ENCODE results near the gene ILRUN.
"Not testable (repeated sequence)": the region's sequence is repeated elsewhere in the genome, so short reads cannot be mapped to it uniquely, and the experiment has no call there.

Gene ILRUN

DNA sequence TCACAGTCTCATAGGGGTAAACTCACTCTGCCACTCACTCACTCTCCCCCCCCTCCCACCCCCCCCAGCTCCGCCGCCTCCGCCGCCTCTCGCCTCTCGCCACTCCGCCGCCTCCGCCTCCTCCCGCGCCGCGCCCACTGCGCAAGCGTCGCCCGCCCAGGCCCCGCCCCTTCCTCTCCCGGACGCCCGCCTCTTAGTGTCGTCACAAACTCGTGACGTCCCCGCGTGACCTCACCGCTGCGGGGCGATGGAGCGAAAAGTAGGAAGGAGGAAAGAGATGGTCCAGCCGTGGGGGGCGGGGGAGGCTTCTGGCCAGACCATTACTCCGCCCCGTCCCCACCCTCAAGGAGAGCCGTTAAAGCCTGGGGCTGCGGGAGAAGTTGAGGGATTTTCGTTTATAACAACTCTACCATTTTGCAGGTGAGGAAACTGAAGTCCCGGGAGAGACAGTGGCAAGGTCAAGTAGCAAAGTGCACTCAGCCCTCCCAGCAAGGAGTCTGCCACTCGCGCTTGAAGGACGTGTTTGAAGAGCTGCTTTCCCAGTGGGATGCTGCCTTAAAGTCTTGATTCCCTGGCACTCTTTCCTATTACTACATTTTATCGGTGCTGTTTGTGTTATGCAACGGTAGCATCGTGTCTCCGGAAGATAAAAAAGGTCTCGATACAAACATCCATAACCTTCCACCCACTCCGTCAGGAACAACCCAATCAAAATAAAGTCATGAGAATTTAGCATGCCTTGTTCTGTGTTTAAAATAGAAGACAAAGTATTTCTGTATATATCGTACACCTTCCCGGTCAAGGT, at the start of gene ILRUN:
Gene ILRUN (minus strand): TSS at position 29 of the 805 bp plus-strand sequence. CDS start 164 bp downstream, outside the sequence.
- peak; percentile 70 for DNase-seq

DNA sequence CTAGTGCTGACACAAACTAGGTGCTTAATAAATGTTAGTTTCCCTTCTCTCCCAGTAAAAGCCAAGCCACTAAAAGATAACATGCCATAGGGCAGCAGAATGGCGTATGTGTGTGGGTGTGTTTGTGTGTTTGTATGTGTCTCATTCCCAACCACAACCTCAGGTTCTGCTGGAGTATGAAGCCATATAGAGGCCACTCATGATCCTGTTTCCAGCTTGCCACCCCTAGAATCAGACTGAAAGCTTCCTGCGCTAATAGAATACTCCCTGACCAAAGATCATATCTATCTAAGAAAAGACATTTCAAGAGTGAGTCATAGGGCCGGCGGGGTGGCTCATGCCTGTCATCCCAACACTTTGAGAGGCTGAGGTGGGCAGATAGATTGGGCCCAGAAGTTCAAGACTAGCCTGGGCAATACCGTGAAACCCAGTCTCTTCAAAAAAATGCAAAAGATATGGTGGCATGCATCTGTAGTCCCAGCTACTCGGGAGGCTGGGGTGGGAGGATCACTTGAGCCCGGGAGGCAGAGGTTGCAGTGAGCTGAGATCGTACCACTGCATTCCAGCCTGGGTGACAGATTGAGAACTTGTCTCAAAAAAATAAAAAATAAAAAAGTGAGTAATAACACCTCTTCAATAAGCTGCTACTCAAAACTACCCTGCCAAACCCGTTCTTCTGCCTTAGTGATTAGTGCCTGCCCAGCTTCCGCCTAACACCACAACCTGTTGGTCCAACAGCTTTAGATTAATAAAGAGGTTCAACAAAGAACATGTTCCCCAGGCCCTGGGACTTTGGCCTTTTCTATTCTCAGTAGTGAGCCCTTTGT, 48.9 kb upstream of the ILRUN start:
- DNase-seq, result peak; percentile 47

DNA sequence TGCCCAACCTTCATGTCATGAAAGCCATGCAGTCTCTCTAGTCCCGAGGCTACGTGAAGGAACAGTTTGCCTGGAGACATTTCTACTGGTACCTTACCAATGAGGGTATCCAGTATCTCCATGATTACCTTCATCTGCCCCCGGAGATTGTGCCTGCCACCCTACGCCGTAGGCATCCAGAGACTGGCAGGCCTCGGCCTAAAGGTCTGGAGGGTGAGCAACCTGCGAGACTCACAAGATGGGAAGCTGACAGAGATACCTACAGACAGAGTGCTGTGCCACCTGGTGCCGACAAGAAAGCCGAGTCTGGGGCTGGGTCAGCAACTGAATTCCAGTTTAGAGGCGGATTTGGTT, 47.7 kb upstream of the ILRUN start:
- not testable (repeated sequence) for DNase-seq

DNA sequence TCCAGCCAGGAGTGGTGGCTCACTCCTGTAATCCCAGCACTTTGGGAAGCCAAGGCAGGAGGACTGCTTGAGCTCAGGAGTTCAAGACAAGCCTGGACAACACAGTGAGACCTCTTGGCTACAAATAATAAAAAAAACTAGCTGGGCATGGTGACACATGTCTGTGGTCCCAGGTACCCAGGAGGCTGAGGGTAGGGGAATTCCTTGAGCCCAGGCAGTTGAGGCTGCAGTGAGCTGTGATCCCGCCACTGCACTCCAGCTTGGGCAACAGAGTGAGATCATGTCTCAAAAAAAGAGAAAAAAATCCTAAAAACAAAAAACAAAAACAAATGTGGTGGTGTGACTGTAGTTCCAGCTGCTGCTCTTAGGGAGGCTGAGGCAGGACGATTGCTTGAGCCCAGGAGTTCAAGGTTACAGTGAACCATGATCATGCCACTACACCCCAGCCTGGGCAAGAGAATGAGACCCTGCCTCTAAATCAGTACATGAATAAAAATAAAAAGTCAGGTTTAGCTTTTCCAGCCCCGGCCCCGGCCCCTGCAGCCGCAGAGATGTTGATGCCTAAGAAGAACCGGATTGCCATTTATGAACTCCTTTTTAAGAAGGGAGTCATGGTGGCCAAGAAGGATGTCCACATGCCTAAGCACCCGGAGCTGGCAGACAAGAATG, 47.2 kb upstream of the ILRUN start:
- DNase-seq, result no peak

DNA sequence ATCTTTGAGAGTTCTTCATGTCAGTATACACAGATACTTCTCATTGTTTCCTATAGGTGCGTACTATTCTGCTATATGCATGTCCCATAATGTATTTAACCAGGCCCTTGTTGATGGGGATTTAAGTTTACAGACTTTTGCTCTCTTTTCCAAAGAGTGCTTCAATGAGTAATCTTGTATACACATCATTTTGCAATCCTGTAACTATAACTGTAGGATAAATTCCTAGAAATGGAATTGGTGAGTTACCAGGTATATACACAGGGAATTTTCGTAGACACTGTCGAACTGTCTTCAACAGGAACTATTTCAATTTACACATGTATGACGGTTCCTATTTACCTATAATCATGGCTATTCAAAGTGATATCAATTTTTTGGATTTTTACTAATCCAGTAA, 45.5 kb upstream of the ILRUN start:
- no peak for DNase-seq

DNA sequence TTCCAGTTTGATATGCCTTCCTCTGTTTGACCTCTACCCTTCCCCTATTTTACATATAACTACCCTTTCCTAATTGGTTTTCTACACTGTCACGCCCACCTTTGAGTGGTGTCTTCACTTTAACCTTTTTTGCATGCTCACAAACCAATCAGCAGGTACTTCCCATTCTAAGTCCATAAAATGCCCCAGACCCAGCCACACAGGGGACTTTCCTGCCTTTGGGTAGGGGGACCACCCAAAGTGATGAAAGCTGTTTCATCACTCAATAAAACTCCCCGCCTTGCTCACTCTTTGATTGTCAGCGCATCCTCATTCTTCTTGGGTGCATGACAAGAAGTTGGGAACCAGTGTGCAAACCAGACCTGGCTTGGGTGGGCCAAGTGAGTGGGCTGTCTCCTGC, 40.3 kb upstream of the ILRUN start:
- no peak for DNase-seq

DNA sequence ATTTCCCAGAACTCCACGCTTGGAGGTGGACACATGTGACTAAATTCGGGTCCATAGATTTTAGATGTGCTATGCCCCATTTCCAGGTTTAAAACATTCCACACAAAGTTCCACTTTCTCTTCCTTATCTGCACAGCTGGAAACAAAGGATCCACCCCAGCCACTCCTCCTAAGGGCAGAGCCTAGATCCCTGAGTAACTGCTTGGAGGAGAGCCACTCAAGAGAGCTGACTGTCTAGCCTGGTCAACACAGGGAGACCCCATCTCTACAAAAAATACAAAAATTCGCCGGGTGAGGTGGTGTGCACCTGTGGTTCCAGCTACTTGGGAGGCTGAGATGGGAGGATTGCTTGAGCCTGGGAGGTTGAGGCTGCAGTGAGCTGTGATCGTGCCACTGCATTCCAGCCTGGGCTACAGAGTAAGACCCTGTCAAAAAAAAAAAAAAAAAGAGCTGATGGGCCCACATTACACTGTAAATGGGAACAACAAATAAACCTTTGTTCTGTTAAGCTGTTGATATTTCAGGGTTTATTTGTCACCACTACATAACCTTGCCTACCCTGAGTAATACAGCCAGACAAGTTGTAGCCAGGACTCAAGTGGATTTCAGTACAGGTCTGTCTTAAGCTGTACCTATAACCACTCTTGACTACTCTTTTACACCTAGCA, 35.0 kb upstream of the ILRUN start:
- no peak for DNase-seq

DNA sequence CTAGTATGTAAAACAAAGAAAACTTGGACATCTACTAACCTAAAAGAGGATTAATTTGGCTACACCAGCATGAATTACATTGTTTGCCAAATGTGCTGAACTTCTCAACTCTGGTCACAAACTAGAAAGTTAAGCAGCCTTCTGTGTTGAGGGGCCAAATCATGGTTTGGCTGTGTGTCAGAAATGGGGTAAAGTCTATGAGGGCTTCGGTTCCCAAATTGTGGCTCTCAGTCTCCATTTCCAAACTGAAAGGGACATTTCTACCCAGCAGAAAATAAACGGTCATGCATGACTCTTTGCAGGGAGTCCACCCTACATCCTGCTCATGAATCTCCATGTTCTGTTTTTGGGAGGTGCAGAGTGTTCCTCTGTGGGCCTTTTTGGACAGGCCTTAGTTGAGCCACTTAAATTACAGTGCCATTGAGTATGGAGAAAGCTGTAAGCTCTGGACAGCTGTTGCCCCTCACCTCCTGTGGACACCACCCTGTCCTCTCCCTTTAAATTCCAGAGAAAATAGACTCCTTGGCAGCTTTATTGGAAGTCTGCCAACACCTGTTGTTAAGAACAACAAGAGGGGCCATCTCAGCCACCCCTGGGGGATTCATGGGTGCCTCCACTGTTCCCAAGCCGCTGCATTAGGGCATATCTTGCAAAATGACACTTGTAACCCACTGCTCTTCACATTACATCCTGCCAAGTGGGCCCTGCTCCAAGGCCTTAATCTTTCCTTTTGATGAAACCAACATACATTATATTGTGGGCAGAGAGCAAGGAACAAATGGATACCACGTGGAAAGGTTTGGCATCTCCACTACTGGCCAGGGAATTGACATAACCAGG, 33.3 kb upstream of the ILRUN start:
- DNase-seq, result no peak

DNA sequence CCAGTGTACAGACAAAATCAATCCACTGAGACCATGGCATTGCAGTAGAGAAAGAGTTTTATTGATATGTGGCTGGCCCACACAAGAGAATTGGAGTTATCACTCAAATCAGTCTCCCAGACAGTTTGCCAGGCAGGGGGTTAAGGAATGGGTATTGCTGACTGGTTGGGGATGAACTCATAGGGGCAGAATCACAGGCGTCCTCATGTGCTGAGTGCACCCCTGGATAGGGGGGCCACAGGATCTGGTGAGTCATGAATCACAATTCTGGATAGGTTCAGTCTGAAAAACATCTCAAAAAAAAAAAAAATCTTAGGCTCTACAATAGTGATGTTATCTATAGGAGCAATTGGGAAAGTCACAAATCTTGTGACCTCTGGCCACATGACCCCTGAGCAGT, 29.5 kb upstream of the ILRUN start:
- no peak for DNase-seq

DNA sequence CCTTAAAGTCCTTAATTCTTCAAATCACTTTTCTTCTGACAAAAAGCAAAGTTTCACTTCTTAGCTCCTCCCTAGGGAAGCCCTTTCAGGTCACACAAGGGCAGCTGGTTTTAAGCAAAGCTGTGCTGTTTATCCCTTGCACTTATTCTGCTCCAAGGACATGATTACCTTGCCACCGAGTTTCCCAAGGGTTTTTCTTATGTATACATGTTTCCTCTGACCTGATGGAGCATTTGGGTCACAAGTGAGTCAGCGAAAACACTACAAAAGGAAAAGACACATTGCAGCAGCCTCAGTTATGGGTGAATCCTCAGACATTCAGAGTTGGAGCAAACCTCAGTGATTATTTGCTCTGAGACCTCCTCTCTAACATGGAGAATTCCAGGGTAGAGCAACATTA, 26.6 kb upstream of the ILRUN start:
- DNase-seq, result no peak

DNA sequence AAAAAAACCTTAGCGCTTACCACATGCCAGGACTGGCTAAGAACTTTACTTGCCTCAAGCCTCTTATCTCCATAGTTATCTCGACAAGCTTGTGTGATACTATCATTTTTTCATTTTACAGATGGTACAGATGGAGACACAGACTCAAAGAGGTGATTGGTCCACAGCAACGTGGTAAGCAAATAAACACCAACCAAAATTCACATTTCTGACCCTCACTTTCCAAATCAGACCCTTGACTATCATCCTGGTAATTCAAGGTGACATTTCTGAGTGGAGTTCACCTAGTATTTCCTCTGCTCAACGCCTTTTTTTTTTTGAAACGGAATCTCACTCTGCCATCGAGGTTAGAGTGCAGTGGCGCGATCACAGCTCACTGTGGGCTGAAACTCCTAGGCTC, 25.9 kb upstream of the ILRUN start:
- DNase-seq, result no peak

DNA sequence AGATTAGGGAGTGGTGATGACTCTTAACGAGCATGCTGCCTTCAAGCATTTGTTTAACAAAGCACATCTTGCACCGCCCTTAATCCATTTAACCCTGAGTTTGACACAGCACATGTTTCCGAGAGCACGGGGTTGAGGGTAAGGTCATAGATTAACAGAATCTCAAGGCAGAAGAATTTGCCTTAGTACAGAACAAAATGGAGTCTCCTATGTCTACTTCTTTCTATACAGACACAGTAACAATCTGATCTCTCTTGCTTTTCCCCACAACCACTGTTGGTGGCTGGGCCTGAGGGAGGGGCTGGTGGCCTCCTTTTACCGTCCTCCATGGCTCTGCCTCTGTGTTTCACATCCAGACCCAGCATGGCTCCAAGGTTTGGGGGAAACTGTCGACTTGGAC, 23.6 kb upstream of the ILRUN start:
- not testable (repeated sequence) for DNase-seq

DNA sequence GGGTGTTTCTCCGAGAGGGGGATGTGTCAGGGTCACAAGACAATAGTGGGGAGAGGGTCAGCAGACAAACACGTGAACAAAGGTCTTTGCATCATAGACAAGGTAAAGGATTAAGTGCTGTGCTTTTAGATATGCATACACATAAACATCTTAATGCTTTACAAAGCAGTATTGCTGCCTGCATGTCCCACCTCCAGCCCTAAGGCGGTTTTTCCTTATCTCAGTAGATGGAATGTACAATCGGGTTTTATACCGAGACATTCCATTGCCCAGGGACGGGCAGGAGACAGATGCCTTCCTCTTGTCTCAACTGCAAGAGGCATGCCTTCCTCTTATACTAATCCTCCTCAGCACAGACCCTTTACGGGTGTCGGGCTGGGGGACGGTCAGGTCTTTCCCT, 23.1 kb upstream of the ILRUN start:
- DNase-seq, result not testable (repeated sequence)

DNA sequence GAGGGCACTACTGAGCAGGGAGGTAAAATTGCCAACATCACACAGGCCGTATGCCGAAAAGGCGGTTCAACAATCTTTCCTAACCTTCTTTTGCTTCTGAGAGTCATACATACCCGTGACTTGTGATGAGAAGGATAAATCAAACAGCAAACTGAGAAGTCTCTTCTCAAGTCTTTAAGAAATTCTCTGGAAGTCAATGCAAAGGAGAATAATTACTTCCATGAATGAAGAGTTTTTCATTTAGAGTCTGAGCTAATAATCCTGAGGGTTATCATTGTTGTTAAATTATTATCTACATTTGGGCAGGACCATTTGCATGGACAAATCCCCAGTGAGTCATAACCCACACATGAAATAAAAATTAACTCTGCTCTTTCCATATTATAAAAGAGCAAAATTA, 22.4 kb upstream of the ILRUN start:
- no peak for DNase-seq

DNA sequence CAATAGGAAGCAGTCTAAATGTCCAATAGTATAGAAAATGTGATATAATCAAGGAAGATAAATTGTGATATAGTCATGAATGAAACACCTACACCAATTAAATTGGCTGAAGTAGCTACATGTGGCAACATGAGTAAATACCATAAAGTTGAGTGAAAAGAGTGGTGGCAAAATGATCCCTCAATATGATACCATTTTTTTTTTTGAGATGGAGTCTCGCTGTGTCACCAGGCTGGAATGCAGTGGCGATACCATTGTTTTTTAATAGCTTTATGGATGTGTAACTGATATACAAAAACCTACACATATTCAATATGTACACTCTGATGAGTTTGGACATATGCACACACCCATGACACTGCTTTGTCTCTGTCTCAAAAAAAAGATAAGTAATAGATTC, 20.9 kb upstream of the ILRUN start:
- DNase-seq, result no peak

DNA sequence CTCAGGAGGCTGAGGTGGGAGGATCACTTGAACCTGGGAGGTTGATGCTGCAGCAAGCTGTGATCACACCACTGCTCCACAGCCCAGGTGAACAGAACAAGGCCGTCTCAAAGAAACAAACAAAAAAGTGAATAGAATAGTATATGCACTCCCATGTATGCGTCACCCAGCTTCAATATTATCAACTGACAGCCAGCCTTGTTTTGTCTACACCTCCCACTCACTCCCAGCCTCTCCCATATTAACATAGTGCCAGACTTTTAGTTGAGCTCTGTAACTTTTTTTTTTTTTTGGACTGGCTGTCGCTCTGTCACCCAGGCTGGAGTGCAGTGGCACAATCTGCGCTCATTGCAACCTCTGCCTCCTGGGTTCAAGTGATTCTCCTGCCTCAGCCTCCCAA, 18.1 kb upstream of the ILRUN start:
- no peak for DNase-seq

DNA sequence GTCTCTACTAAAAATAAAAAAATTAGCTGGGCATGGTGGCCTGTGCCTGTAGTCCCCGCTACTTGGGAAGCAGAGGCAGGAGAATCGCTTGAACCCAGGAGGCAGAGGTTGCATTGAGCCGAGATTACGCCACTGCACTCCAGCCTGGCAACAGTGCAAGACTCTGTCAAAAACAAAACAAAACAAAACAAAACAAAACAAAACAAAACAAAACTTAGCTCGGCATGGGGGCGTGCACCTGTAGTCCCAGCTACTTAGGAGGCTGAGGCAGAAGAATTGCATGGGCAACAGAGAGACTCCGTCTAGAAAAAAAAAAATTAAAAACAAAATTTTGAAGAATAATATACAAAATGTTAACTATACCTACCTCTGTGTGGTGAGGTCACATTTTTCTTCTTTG, 16.3 kb upstream of the ILRUN start:
- not testable (repeated sequence) for DNase-seq

DNA sequence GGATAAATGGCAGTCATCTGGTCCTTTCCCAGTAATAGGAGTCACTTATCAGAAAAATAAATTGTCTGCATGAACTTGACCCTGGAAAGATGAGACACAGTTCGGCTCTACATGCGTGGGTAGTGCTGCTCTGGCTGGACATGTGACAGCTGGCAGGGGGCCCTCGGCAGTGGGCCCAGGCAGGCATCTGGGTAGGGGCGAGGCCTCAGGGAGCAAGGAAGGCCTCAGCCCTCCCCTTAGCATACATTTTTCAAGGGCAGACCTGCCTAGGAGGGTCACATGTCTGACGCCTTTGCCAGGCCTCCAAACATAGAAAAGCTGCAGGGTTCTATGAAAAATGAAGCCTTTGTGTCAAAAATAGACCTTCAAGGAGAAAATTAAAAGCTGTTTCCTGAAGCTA, 12.8 kb upstream of the ILRUN start:
- no peak for DNase-seq

DNA sequence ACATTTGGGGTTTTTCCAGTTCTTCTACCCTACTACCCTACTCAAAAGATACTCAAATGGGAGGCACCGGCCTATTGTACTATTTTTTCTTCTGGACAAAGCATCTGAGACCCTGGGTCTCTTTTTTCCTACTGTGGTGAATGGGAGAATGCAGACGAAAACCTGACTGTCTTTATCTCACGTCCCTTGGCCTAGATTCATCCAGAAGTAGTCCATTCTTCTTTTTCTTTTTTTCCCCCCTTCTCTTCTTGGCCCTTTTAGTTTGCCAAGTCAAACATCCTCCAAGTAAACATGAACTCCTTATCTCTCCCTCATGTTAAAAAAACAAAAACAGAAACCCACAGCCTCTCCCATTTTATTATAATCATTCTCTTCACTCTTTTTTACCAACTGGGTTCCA, 8.7 kb upstream of the ILRUN start:
- no peak for DNase-seq

DNA sequence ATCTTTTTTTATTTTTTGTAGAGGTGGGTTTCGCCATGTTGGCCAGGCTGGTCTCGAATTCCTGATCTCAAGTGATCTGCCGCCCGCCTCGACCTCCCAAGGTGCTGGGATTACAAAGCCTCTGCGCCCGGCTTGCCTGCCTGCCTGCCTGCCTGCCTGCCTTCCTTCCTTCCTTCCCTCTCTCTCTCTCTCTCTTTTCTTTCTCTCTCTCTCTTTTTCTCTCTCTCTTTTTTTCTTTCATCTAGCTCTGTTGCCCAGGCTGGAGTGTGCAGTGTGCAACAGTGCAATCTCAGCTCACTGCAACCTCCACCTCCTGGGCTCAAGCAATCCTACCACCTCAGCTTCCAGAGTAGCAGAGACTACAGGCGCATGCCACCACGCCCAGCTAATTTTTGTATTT, 4.6 kb upstream of the ILRUN start:
- DNase-seq, result no peak

DNA sequence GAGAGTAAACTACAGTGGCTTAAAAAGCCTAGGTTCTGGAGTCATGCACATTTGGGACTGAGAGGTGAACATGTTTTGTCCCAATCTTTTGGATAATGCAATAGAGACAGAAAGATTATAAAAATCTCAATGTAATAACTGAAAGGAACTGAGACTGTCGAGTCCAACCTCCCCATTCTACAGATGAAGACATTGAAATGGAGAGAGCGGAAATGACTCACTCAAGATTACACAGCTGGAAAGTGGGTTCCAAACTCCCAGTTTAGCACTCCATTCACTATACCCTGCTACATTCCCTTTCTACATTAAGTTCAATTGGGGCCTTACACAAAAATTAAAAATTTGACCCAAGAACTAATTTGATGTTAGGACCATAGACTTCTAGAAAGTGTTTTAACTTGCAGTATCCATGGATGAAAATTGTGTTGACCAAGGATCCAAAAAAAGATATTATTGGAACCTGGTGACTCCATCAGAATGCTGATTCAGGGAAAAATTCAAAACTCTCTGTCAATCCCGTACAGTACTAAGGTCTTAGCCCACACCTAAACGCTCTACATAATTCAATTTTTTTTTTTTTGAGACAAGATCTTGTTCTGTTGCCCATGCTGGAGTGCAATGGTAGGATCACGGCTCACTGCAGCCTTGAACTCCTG, 1.5 kb upstream of the ILRUN start:
- no peak for DNase-seq

DNA sequence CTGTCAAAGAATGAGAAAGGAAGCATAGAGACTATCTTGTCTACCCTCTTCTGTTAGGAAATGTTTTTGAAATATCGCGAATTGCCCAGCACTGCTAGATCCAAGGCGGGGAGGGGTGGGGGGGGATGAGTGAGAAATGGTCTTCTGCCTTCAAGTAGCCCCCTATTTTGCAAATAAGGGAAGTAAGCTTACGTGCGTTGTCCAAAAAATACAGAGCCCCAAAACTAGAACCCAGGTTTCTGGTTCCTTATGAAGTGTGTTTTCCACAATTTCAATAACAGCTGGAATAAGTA, 923 bp upstream of the ILRUN start:
- DNase-seq, result no peak
